PC-3 (cell line): ENCODE results near the gene BRD3.

Experiments
- CTCF ChIP-seq: fragments of 300-600 bp; sonication (generic); conservative IDR thresholded peaks from 2 replicates; pipeline ENCODE4 v1.5.1; 2017; ENCODE audit warnings: antibody characterized with exemption, low read depth, mild to moderate bottlenecking, low read length
- EZH2 ChIP-seq: fragments of 300-600 bp; sonication (generic); IDR thresholded peaks from one replicate; pipeline ENCODE4 v1.6.1; 2017; ENCODE audit warnings: antibody characterized with exemption, mild to moderate bottlenecking, low read length; ENCODE audit not compliant: unreplicated experiment

DNA sequence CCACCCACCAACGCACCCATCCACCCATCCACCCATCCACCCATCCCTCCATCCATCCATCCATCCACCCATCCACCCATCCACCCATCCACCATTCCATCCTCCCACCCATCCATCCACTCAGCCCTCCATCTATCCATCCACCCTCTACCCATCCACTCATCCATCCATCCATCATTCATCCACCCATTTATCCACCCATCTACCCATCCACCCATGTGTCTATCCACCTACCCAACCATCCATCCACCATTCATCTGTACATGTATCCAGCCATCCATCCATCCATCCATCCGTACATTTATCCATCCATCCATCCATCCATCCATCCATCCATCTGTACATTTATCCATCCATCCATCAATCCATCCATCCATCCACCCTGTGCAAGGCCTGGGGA lies 64.6 kb downstream of the BRD3 start:
- TF ChIP-seq CTCF (no peak), EZH2 (no peak)
